Neural crest cell (in vitro differentiated cells): Measurements from ENCODE around the gene CYFIP1. TPM values are rescaled to one million over a fixed set of nuclear protein-coding genes. Genes with fewer than 3 reads are reported as not detected.

ENCODE experiments used
- DNase-seq: peaks from one replicate; pipeline ENCODE4 v3.0.0; 2021; ENCODE audit warnings: low read depth, mixed read lengths, low spot score
- H3K27ac Mint-ChIP-seq: one replicate; pipeline ENCODE4 v1.8.0; 2021; ENCODE audit warnings: mild to moderate bottlenecking, mixed read lengths; ENCODE audit not compliant: unreplicated experiment
- H3K27me3 Mint-ChIP-seq: 2 replicates; pipeline ENCODE4 v1.8.0; 2021; ENCODE audit warnings: low read depth, mild to moderate bottlenecking, mixed read lengths
- H3K36me3 Mint-ChIP-seq: 2 replicates; pipeline ENCODE4 v1.8.0; 2021; ENCODE audit warnings: low read depth, mild to moderate bottlenecking, mixed read lengths
- H3K4me1 Mint-ChIP-seq: 2 replicates; pipeline ENCODE4 v1.8.0; 2021; ENCODE audit warnings: mixed read lengths
- H3K4me3 Mint-ChIP-seq: one replicate; pipeline ENCODE4 v1.8.0; 2021; ENCODE audit warnings: mild to moderate bottlenecking, mixed read lengths
- H3K9me3 Mint-ChIP-seq: 2 replicates; pipeline ENCODE4 v1.8.0; 2021; ENCODE audit warnings: mixed read lengths
- CTCF ChIP-seq: fragments of 200-600 bp; sonication (generic); conservative IDR thresholded peaks from 2 replicates; pipeline ENCODE4 v1.5.0; 2021; ENCODE audit warnings: antibody characterized with exemption, mild to moderate bottlenecking
- total RNA-seq: library from RNA; stranded (reverse); gene quantifications from 2 replicates; pipeline ENCODE4 v1.2.1, GENCODE V29; 2021

The CYFIP1 gene
- total RNA-seq, 1 donor from 2014 or later, result 116 TPM

GRCh38 chr15:22931784-22932536 is 48.2 kb downstream of the CYFIP1 start:
- Mint-ChIP-seq H3K36me3 (peaks cover 11% of the 10 kb centered on the region), H3K4me3 (no peak overlapping the region), H3K27me3 (no peaks in the 10 kb centered on the region), H3K4me1 (no peaks in the 10 kb centered on the region), H3K27ac (no peak overlapping the region), H3K9me3 (no peaks in the 10 kb centered on the region)
- no peak for DNase-seq
- TF ChIP-seq CTCF, result no peak

GRCh38 chr15:22930782-22931484 is 49.2 kb downstream of the CYFIP1 start:
- no peak overlapping the region for H3K4me3 Mint-ChIP-seq
- no peaks in the 10 kb centered on the region for H3K27me3 Mint-ChIP-seq
- no peaks in the 10 kb centered on the region for H3K9me3 Mint-ChIP-seq
- no peak for TF ChIP-seq CTCF
- H3K4me1 Mint-ChIP-seq, result no peaks in the 10 kb centered on the region
- DNase-seq, result no peak
- no peak overlapping the region for H3K27ac Mint-ChIP-seq
- peaks cover 7% of the 10 kb centered on the region for H3K36me3 Mint-ChIP-seq

- peaks cover 7% of the 10 kb centered on the region for H3K36me3 Mint-ChIP-seq
- no peak for DNase-seq
Measured at GRCh38 chr15:22927761-22928160, 52.4 kb downstream of the CYFIP1 start.

GRCh38 chr15:22925875-22926274 is 54.3 kb downstream of the CYFIP1 start:
- Mint-ChIP-seq H3K36me3 (peaks cover 7% of the 10 kb centered on the region), H3K4me3 (no peak overlapping the region), H3K9me3 (no peaks in the 10 kb centered on the region), H3K4me1 (no peaks in the 10 kb centered on the region), H3K27ac (no peak overlapping the region), H3K27me3 (no peaks in the 10 kb centered on the region)
- no peak for DNase-seq
- TF ChIP-seq CTCF, result no peak

More at GRCh38 chr15:22927761-22928160, 52.4 kb downstream of the CYFIP1 start:
- no peak for TF ChIP-seq CTCF
- H3K9me3 Mint-ChIP-seq, result no peaks in the 10 kb centered on the region
- H3K27me3 Mint-ChIP-seq, result no peaks in the 10 kb centered on the region
- H3K4me3 Mint-ChIP-seq, result no peak overlapping the region
- H3K27ac Mint-ChIP-seq, result no peak overlapping the region
- H3K4me1 Mint-ChIP-seq, result no peaks in the 10 kb centered on the region

GRCh38 chr15:22922003-22922402 is 58.2 kb downstream of the CYFIP1 start:
- Mint-ChIP-seq H3K4me1 (peaks cover 5% of the 10 kb centered on the region), H3K36me3 (peaks cover 7% of the 10 kb centered on the region), H3K27me3 (no peaks in the 10 kb centered on the region), H3K27ac (no peak overlapping the region), H3K9me3 (no peaks in the 10 kb centered on the region), H3K4me3 (no peak overlapping the region)
- no peak for TF ChIP-seq CTCF
- no peak for DNase-seq
